Right atrium auricular region (tissue), 2 donors: ENCODE data around the gene SIRT7. TPM values are rescaled to one million over a fixed set of nuclear protein-coding genes. Genes with fewer than 3 reads are reported as not detected.
A peak's percentile ranks its signal among the peaks of the same experiment; 100 is the strongest.
"Not testable (repeated sequence)": the region's sequence is repeated elsewhere in the genome, so short reads cannot be mapped to it uniquely, and the experiment has no call there.

Experiments
- DNase-seq: peaks from one replicate; pipeline ENCODE4 v3.0.0-alpha.2; 2019; ENCODE audit warnings: low spot score
- H3K27ac ChIP-seq, 2 donors: fragments of 200-600 bp; sonication (generic); 1 replicate in 1 of 2; 2 replicates in 1 of 2; pipeline ENCODE4 v1.5.1; 2016 to 2019
- H3K27me3 ChIP-seq, 2 donors: fragments of 200-600 bp; sonication (generic); one replicate each; pipeline versions ENCODE4 v1.5.1 to v1.6.0; 2017 to 2019
- H3K36me3 ChIP-seq: fragments of 200-600 bp; sonication (generic); one replicate; pipeline ENCODE4 v1.5.1; 2016
- H3K4me1 ChIP-seq, 2 donors: fragments of 200-600 bp; sonication (generic); one replicate each; pipeline versions ENCODE4 v1.5.1 to v1.6.0; 2017 to 2019
- H3K4me3 ChIP-seq, 2 donors: fragments of 200-600 bp; sonication (generic); 1 replicate in 1 of 2; 2 replicates in 1 of 2; pipeline ENCODE4 v1.5.1; 2017 to 2019; ENCODE audit warnings: mild to moderate bottlenecking in 1 of 2, moderate library complexity in 1 of 2
- H3K9me3 ChIP-seq, 2 donors: fragments of 200-600 bp; sonication (generic); one replicate each; pipeline ENCODE4 v1.5.1; 2019
- total RNA-seq, 2 donors: library from RNA; depleted of rRNA; stranded (reverse); fragments of >200 nt; gene quantifications; one replicate each; pipeline ENCODE4 v1.1.0, GENCODE V29; 2016
- TF ChIP-seq, protein P1 (sequence below), 2 donors: fragments of 200-600 bp; sonication (generic); IDR thresholded peaks; one replicate each; pipeline ENCODE4 v1.5.1; 2019; ENCODE audit warnings: antibody characterized with exemption in 2 of 2

The SIRT7 gene
- total RNA-seq, 2 donors from 2014 or later: 2.8 to 4.9 TPM

DNA sequence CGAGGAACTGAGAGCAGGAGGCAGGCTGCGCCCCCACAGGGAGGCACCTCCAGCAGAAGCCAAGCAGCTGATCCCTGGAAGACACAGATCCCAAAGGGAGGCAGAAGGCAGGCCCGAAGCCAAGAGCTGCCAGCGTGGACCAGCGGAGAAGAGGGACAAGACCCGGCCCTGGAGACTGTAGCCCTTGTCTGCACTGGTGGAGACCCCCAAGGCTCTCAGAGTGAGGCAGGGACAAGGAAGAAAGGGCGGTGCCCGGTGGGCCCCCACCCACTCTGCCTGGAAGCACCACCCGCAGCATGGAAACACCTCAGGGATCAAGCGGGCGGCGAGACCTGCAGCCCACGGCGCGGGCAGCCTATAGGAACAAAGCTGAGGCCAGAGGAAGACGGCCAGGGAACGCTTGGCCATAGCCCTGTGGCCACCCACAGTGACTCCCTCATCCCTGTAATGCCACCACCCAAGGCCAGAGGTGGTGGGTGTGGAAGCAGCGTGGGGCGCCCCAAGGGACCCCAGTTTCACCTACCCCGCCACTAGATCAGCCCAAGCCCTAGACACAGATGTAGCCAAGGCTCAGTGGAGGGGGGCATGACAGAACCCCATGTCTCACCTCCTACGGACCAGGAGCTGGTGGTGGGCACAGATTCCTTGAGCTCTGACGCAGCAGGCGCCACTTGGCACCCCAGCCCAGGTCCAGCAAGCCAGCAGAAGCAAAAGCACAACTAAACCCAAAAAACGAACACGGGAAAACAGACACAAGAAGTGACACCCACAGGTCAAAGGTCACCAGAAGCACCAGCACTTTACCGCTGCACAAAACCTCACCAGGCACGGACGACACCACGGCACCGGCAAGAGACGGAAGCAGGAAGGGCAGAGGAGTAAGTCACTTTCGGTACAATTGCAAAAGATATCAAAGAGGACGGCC lies 2.9 kb upstream of the SIRT7 start:
- Histone ChIP-seq H3K4me1 (peaks cover 0 to 80% of the 10 kb centered on the region in 2 donors), H3K27me3 (no peaks in the 10 kb centered on the region), H3K4me3 (no peak overlapping the region), H3K36me3 (peaks cover 27% of the 10 kb centered on the region), H3K27ac (no peak overlapping the region), H3K9me3 (no peaks in the 10 kb centered on the region)
- DNase-seq: no peak
- TF ChIP-seq, protein P1, sequence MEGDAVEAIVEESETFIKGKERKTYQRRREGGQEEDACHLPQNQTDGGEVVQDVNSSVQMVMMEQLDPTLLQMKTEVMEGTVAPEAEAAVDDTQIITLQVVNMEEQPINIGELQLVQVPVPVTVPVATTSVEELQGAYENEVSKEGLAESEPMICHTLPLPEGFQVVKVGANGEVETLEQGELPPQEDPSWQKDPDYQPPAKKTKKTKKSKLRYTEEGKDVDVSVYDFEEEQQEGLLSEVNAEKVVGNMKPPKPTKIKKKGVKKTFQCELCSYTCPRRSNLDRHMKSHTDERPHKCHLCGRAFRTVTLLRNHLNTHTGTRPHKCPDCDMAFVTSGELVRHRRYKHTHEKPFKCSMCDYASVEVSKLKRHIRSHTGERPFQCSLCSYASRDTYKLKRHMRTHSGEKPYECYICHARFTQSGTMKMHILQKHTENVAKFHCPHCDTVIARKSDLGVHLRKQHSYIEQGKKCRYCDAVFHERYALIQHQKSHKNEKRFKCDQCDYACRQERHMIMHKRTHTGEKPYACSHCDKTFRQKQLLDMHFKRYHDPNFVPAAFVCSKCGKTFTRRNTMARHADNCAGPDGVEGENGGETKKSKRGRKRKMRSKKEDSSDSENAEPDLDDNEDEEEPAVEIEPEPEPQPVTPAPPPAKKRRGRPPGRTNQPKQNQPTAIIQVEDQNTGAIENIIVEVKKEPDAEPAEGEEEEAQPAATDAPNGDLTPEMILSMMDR (IDR thresholded peaks at IDR 0.05): no peak

DNA sequence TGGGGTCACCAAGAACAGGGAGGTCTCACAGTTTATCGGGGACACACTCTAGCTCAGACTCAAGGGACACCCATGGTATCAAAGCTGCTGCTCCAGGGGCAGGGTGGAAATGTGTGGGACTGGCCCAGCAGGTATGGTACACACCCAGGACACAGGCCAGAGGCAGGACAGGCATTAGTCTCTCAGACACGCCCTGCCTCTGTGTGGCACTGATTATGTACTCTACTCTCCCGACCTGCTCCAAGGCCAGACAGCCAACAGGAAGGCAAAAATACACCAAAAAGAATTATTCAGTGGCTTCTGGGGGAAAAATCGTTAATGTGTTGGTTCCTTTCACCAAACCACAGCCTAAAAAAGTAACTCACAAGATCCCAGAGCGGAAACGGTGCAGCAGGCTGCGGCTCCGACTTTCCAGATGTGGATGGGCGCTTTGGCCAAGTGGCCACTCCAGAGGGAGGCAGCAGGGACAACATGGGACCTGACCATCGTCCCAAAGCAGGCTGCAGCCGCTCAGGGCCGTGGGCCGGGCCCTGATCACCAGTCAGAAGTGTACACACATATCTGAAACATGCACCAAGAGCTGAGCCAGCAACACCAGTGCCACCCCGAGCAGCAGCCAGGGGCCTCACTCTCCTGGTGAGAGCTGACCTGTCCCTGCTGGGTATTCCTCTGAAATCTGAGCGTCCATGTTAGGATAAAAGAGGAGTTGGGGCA lies 1.0 kb upstream of the SIRT7 start:
- H3K4me1 ChIP-seq: peaks cover 0 to 61% of the 10 kb centered on the region in 2 donors
- H3K9me3 ChIP-seq: no peaks in the 10 kb centered on the region
- peak overlapping the region in 1 of 2 donors; percentile 41 for H3K27ac ChIP-seq
- no peak for DNase-seq
- H3K27me3 ChIP-seq: no peaks in the 10 kb centered on the region
- no peak overlapping the region for H3K4me3 ChIP-seq
- TF ChIP-seq, protein P1 (IDR thresholded peaks at IDR 0.05): no peak
- H3K36me3 ChIP-seq: peaks cover 45% of the 10 kb centered on the region

DNA sequence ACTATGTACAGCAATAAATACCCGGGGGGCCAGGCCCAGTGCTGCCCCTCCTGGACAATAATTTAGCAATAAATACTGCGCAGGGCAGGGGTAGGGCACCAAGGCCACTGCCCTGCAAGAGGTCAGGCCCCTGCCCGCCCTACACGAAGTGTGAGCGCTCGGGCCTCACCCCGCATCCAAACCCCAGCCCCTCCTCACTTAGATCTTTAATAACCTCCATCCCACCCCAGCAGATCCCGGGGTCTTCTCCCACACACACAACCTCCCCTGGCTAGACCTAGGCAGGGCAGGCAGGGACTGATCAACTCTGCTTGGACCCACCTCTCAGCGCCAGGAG lies 325 bp upstream of the SIRT7 start:
- Histone ChIP-seq H3K4me3 (peak overlapping the region; percentile 73 to 85), H3K4me1 (peaks cover 0 to 55% of the 10 kb centered on the region in 2 donors), H3K36me3 (peaks cover 52% of the 10 kb centered on the region), H3K27ac (peak overlapping the region; percentile 39 to 41)
- H3K27me3 ChIP-seq, H3K9me3 ChIP-seq, DNase-seq: not testable (repeated sequence)

DNA sequence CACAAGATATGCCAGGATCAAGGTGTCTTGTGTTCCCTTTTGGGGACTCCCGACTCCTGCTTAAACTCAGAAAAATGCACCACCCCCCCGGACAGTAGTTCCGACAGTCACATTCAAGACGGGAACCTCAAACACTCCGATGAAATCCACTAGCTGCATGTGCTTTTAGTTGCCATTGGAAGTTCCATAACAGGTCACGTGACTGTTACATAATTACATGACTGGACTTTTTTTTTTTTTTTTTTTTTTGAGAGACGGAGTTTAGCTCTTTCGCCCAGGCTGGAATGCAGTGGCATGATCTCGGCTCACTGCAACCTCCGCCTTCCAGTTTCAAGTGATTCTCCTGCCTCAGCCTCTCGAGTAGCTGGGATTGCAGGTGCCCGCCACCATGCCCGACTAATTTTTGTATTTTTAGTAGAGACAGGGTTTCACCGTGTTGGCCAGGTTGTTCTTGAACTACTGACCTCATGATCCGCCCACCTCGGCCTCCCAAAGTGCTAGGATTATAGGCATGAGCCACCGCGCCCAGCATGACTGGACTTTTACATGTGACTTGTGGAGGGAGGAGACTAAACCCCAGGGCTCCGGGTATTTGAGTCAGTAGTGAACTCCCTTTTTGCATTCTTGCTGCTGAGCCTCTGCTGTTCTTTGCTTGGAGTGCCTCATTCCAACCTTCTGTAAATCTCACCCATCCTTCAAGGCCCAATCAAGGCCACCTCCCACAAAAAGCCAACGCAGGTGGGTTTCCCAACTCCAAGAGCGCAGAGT lies 1.6 kb downstream of the SIRT7 start:
- peak overlapping the region in 1 of 2 donors; percentile 85 for H3K4me3 ChIP-seq
- DNase-seq: no peak
- H3K27me3 ChIP-seq: no peaks in the 10 kb centered on the region
- TF ChIP-seq, protein P1 (IDR thresholded peaks at IDR 0.05): no peak
- H3K9me3 ChIP-seq: no peaks in the 10 kb centered on the region
- H3K4me1 ChIP-seq: peaks cover 0 to 44% of the 10 kb centered on the region in 2 donors
- no peak overlapping the region for H3K27ac ChIP-seq
- H3K36me3 ChIP-seq: peaks cover 43% of the 10 kb centered on the region

DNA sequence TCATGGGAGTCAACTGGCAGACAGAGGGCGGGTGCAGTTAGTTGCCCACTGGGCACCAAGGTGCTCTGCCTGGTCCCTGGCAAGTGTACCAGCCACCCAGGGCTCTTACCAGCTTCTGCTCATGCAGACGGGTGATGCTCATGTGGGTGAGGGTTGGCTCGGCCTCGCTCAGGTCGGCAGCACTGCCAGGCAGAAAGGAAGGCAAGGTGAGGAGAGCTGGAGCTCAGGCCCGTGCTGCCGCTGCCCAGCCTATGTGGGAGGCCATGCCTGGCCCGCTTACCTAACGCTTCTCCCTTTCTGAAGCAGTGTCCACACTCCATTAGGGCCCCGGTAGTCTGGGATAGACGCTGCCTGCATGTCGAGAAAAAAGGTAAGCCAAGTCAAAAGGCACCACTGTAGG lies 2.6 kb downstream of the SIRT7 start:
- H3K4me1 ChIP-seq: peaks cover 0 to 38% of the 10 kb centered on the region in 2 donors
- no peak overlapping the region for H3K27ac ChIP-seq
- no peaks in the 10 kb centered on the region for H3K9me3 ChIP-seq
- DNase-seq: no peak
- H3K36me3 ChIP-seq: peaks cover 36% of the 10 kb centered on the region
- TF ChIP-seq, protein P1 (IDR thresholded peaks at IDR 0.05): no peak
- no peaks in the 10 kb centered on the region for H3K27me3 ChIP-seq
- H3K4me3 ChIP-seq: no peak overlapping the region
